HG03378 (cell line): ENCODE measurements around the gene NAA38.

Experiments
- ATAC-seq: cut with Tn5 transposase; IDR thresholded peaks from one replicate; pipeline ENCODE4 v1.9.1; 2021; ENCODE audit warnings: mild to moderate bottlenecking, moderate library complexity; ENCODE audit not compliant: unreplicated experiment

NAA38 gene, protein sequence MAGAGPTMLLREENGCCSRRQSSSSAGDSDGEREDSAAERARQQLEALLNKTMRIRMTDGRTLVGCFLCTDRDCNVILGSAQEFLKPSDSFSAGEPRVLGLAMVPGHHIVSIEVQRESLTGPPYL

DNA sequence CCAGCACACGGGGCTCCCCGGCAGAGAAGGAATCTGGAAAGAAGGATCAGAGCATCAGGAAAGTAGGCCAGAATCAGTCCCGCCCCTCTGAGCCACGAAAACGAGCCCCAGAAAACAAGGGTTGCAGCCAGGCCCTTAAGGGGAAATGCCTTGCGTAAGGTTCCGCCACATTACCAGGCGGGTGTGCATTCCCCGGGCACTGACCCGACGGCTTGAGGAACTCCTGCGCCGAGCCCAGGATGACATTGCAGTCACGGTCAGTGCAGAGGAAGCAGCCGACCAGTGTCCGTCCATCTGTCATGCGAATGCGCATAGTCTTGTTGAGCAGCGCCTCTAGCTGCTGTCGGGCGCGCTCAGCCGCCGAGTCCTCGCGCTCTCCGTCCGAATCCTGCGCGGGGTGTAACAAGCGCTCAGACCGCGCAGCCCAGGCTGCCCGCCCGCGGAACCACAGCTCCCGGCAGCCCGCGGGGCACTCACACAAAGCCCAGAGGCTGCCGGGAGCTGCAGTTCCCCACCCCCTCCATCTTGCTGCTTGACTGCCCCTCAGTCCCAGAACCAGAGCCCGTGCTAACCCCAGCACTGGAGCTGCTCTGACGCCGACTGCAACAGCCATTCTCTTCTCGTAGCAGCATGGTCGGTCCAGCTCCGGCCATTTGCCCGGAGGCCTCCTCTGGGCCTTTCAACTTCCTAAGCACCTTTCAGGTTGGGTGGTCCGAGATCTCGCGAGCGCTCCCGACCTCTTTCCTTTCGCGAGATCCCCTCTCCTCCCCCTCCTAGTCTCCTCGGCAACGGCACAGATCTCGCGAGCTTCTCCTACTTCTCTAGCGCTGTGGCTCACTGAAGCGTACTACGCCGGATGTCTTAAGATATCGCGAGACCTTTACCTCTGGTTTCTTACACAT lies at the start of gene NAA38:
Gene NAA38 (minus strand): TSS at position 749 of the 902 bp plus-strand sequence. CDS start 96 bp downstream, at position 653.
- peak; percentile 71 for ATAC-seq

GRCh38 chr17:7903154-7904103 lies 46.1 kb upstream of the NAA38 start:
- ATAC-seq, result no peak

DNA sequence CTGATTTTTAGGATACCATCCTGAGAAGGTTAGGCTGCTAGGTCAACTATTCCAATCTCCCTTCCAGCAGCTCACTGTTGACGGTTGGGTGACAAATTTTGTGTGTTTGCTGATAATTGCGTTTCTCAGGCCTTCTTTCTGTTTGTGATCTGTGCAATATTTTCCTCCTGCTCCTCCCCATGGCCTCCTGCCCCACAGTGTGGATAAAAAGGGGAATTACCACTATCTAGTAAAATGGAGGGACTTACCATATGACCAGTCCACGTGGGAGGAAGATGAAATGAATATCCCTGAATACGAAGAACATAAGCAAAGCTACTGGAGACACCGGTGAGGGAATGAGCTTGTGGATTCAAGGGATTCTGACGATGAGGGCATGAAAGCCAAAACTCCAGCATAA lies 40.4 kb upstream of the NAA38 start:
- ATAC-seq, result no peak

DNA sequence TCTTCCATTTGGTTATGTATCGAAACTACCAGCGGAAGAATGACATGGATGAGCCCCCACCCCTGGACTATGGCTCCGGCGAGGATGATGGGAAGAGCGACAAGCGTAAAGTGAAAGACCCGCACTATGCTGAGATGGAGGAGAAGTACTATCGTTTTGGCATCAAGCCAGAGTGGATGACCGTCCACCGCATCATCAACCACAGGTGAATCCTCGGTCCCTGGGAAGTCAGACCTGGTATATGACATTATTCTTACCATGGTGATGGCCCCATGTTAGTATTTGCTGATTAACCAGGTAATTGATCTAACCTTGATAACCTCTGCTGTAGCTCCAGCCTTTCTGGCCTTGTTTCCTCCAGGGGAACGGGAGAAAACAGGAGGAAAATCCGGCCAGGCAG lies 39.7 kb upstream of the NAA38 start:
- no peak for ATAC-seq

- no peak for ATAC-seq
Observed at GRCh38 chr17:7894866-7895265, 37.5 kb upstream of the NAA38 start.

DNA sequence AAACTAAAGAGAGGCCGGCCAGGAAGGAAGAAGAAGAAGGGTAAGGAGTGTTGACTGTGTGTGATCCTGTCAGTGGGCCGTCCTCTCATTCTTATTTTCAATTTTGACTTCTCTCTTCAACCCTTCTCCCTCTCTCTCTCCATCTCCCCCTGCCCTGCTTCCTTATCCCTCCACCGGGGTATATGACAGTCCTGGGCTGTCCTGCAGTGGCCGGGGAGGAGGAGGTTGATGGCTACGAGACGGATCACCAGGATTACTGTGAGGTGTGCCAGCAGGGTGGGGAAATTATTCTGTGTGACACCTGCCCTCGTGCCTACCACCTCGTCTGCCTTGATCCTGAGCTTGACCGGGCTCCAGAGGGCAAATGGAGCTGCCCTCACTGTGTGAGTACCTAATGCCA lies 36.9 kb upstream of the NAA38 start:
- ATAC-seq, result no peak

- ATAC-seq, result no peak
Observed at GRCh38 chr17:7893187-7893880, 36.0 kb upstream of the NAA38 start.

- ATAC-seq, result no peak
Observed at GRCh38 chr17:7889166-7889955, 32.0 kb upstream of the NAA38 start.

GRCh38 chr17:7888184-7888920 lies 31.0 kb upstream of the NAA38 start, which contains the start of gene CHD3:
CHD3 (plus strand) TSS chr17:7888789; CDS start chr17:7889001, 212 bp downstream.
- ATAC-seq, result no peak

DNA sequence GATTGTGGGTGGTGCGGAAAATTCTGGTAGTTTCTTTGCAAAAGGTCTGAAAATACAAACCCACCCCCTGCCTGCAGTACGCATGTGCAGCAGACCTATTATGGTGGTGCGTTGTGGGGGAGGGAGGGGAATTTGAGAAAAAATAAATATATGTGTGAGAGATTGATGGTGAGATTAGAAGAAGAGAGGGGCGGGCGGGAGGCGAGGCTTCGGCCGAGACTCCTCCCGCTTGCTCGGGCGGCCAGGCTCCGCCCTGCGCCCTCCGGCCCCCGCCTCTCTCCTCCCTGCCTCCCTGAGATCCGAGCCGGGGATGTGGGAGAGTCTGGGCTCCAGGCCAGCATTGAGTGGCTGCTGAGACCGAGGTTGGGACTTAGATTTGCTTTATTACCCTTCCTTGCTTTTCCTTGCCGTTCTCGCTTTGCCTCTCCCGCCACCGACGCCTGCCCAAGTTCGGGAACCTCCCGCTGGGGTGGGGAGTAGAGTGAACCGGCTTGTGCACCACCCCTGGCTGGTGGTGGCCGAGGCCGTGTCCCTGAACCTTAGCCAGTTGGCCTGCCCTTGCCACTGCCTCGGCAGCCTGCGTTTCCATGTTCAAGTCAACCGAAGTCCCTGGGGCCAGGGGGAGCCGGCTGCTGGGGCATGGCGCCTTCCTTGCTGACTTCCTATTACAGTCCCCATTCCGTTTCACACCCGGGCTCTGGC lies 30.3 kb upstream of the NAA38 start:
- ATAC-seq, result no peak

DNA sequence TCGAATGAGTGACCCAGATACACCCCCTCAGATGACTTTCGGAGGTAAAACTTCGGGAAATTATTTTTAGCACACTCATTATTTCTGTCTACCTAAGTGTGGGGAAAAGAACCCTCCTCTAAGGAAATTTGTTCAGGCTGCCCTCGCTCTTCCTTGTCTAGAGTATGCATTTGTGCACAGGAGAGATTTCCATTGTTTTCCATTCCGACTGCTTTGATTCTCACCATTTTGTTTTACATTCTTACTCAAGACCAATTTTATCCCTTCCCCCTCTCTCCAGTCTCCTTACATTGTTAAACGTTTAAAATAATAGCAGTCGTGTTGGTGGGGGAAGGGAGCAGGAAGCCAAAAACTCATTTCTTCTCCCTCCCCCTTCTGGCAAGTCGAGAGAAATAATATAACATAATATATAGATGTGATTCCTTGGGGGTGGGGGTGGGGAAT lies 29.7 kb upstream of the NAA38 start:
- no peak for ATAC-seq

GRCh38 chr17:7886227-7887037 lies 29.1 kb upstream of the NAA38 start:
- no peak for ATAC-seq

DNA sequence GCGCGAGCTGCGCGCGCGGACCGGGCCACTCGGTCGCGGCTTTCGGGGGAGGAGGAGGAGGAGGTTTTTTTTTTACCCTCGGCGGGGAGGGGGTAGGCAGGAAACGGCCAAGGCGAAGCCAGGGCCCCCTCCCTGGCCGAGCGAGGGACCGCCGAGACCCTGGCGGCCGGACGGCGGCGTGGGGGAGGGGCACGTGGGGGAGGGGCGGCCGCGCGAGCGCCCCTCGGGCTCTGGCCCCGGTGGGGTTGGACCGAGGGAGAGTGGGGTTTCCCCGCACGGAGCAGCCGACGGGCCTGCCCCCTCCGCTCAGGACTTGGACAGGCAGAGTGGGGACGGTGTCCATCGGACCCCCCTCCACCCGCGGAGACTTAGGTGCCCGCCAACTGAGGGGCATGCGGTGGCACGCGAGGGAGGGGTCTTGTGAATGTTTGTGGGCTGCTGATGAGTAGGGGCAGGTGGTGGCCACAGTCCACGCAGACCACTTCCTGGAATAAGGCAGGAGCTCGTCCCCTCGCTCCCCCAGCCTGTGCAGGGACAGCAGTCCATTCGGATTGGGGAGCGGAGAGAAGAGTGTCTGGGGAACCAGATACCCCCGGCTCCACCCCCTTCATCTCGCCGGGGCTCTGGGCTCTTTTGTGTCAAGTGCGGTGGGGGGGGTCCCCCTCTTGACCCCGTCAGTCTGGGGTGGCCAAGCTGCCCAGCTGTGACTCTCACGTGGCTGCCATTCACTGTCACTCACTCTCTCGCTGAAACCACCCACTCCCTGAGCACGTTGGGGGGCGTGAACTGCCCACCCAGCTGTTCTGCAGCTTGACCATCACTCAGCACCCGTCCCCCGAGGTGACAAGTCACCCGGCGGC lies 28.2 kb upstream of the NAA38 start:
- ATAC-seq, result no peak

DNA sequence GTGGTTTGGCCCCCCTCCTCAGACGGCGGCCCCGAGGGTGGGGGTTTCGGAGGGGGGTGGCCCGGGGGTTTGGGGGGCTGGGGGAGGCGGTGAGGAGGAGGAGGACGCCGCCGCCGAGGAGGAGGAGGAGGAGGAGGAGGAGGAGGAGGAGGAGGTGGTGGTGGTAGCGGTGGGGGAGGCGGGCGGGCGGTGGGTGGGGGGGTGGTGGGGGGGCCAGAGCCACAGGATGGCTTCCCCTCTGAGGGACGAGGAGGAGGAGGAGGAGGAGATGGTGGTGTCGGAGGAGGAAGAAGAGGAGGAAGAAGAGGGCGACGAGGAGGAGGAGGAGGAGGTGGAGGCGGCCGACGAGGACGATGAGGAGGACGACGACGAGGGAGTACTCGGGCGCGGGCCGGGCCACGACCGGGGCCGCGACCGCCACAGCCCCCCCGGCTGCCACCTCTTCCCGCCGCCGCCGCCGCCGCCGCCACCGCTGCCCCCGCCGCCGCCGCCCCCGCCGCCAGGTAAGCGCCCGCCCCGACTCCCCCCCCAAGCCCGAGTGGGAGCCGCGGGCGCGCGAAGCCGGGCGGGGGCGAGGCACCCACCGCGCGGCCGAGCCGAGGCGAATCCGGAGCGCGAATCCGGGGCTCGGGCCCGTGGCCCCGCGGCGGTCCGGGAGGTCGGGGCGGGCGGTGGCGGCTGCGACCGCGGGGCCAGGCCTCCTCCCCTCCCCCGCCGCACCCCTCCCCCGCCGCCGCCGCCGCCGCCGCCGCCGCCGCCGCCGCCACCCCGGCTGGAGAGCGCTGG lies 27.4 kb upstream of the NAA38 start:
- no peak for ATAC-seq

DNA sequence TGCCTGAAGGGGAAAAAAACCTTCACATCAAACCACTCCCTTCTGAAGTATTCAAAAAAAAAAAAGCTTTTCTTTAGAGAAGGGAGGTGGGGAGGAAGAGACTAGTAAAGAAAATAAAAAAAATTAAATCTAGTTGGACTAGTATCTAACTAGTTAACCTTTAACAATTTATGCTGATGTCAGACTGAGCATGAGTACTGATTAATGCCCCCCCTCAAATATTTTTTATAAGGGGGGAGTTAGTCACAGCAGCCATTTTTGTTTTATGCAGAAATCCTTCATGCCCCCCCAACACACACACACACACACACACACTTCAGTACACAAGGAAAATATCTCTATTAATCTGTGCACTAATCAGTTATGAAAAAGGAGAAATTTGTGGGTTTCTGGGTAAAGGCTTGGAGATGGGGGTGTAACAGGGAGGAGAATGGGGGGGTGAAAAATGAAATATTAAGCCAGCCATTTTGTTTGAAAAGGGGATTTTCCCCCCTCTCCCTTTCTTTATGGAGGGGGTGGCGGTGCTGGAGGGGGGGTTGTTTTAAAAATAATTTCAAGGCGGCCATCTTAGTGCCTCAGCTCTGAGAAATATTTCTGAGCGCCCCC lies 26.5 kb upstream of the NAA38 start:
- ATAC-seq, result no peak

DNA sequence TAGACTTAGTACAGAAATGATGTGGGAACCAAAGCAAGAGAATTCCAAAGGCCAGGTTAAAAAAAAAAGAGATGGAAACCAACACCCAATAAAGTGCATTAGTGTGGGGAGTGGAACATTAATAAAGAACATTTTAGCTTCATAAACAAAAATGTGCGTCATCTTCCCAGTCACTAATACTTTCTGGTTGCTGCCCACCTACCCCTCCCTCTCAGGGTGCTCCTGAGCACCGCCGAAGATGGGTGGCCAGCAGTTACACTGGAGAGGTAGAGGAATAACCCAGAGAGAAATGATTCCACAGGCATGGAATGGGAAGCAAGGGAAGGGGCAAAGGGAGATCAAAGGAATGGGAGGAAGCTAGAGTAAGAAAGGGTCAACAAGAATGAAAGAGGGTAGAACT lies 25.3 kb upstream of the NAA38 start:
- ATAC-seq, result no peak
